ENCODE results near the gene NLRC4.

DNA sequence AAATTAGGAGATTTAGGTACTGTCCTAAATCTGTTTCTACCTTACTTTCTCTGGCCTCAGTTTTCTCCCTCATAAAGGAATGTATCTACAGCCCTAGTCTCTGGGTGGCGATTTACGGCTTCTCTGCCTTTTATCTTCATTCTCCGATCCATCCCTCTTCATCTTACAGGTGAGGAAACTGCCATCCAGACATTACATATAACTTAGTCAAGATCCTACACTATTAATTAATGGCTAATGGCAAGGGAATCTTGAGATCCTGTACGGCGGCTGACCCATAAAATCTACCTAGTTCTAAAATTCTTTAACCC lies 12.6 kb upstream of the NLRC4 start:
- TF ChIP-seq CTCF (IDR thresholded peaks at IDR 0.05; ENCODE audit: low read depth, low read length, poor library complexity, severe bottlenecking) (no peak), EZH2phosphoT487 (IDR thresholded peaks at IDR 0.05; ENCODE audit: borderline replicate concordance, low read length) (no peak)

All from DOHH2 (cell line).